DND-41 (cell line): Measurements from ENCODE around the gene FAU.
A peak's percentile ranks its signal among the peaks of the same experiment; 100 is the strongest.

Experiments used
- ATAC-seq: fragments of 200-7000 bp; cut with Tn5 transposase; 3 replicates; pipeline ENCODE4 v1.9.1; 2021; ENCODE audit warnings: low read depth; ENCODE audit not compliant: insufficient read depth
- DNase-seq: peaks from one replicate; pipeline ENCODE4 v3.0.0-alpha.2; 2020
- H2AFZ ChIP-seq: 2 replicates; pipeline ENCODE4 v1.6.0; 2012; ENCODE audit warnings: low read depth, low read length
- H3K27ac ChIP-seq: 2 replicates; pipeline ENCODE4 v1.5.1; 2012; ENCODE audit warnings: low read length, inconsistent platforms
- H3K27me3 ChIP-seq: fragments of 200-600 bp; sonication (generic); 2 replicates; pipeline ENCODE4 v1.6.0; 2012; ENCODE audit warnings: low read length, mild to moderate bottlenecking, inconsistent platforms; ENCODE audit not compliant: insufficient read depth, poor library complexity
- H3K36me3 ChIP-seq: 2 replicates; pipeline ENCODE4 v1.5.1; 2012; ENCODE audit warnings: low read length, inconsistent platforms; ENCODE audit not compliant: insufficient read depth
- H3K4me1 ChIP-seq: 2 replicates; pipeline ENCODE4 v1.5.1; 2012; ENCODE audit warnings: mild to moderate bottlenecking, low read length; ENCODE audit not compliant: insufficient read depth
- H3K4me2 ChIP-seq: 2 replicates; pipeline ENCODE4 v1.6.0; 2012; ENCODE audit warnings: mild to moderate bottlenecking, moderate library complexity, low read length, inconsistent platforms; ENCODE audit not compliant: insufficient read depth
- H3K4me3 ChIP-seq, 2 experiments: fragments of 200-600 bp in 1 of 2; shearing (Covaris generic) in 1 of 2; 2 replicates each; pipeline ENCODE4 v1.5.1; 2012 to 2016; ENCODE audit warnings: inconsistent platforms in 2 of 2, low read length in 2 of 2, mild to moderate bottlenecking in 2 of 2, low read depth in 1 of 2, moderate library complexity in 1 of 2
- H3K79me2 ChIP-seq: 2 replicates; pipeline ENCODE4 v1.6.0; 2012; ENCODE audit warnings: low read length, inconsistent platforms; ENCODE audit not compliant: insufficient read depth
- H3K9ac ChIP-seq: 2 replicates; pipeline ENCODE4 v1.6.0; 2012; ENCODE audit warnings: low read depth, mild to moderate bottlenecking, inconsistent platforms, low read length, moderate library complexity
- H3K9me3 ChIP-seq: 2 replicates; pipeline ENCODE4 v1.5.1; 2012; ENCODE audit warnings: low read length, moderate library complexity, mild to moderate bottlenecking, inconsistent platforms; ENCODE audit not compliant: insufficient read depth, severe bottlenecking
- H4K20me1 ChIP-seq: 2 replicates; pipeline ENCODE4 v1.6.0; 2012; ENCODE audit warnings: low read length; ENCODE audit not compliant: insufficient read depth
- EZH2 ChIP-seq: IDR thresholded peaks from 3 replicates; pipeline ENCODE4 v1.6.1; 2012; ENCODE audit warnings: borderline replicate concordance, low read depth, mild to moderate bottlenecking, moderate library complexity, low read length, inconsistent platforms; ENCODE audit not compliant: severe bottlenecking
- TF ChIP-seq, protein P1 (sequence below): IDR thresholded peaks from 2 replicates; pipeline ENCODE4 v1.5.1; 2012; ENCODE audit warnings: borderline replicate concordance, low read length, moderate library complexity, mild to moderate bottlenecking; ENCODE audit not compliant: poor library complexity, severe bottlenecking; ENCODE audit errors: extremely low read depth

Gene FAU

DNA sequence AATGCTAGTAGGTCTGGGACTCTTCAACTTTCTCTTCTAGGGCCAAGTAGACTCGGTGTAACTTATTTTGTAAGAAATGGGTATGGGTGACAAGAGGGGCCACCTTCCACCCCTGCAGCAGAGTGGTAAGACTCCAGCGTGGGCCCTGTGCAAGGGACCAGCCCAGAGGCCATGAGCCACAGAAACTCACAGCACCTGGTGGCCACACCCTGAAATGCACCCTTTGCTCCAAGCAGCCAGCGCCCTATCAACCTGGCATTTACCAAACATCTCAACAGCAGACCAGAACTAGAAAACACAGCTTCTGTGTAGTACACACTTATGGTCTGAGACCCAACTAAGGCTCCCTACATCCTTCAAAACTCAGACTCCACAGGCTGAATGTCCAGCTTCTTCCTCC is 43.8 kb downstream of the FAU start:
- H3K27me3 ChIP-seq, result no peaks in the 10 kb centered on the region
- ATAC-seq (peak; percentile 83), DNase-seq (peak; percentile 62)
- no peak for TF ChIP-seq EZH2
- TF ChIP-seq, protein P1, sequence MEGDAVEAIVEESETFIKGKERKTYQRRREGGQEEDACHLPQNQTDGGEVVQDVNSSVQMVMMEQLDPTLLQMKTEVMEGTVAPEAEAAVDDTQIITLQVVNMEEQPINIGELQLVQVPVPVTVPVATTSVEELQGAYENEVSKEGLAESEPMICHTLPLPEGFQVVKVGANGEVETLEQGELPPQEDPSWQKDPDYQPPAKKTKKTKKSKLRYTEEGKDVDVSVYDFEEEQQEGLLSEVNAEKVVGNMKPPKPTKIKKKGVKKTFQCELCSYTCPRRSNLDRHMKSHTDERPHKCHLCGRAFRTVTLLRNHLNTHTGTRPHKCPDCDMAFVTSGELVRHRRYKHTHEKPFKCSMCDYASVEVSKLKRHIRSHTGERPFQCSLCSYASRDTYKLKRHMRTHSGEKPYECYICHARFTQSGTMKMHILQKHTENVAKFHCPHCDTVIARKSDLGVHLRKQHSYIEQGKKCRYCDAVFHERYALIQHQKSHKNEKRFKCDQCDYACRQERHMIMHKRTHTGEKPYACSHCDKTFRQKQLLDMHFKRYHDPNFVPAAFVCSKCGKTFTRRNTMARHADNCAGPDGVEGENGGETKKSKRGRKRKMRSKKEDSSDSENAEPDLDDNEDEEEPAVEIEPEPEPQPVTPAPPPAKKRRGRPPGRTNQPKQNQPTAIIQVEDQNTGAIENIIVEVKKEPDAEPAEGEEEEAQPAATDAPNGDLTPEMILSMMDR, result peak; percentile 77
- no peaks in the 10 kb centered on the region for H3K9me3 ChIP-seq
- no peak overlapping the region for H3K27ac ChIP-seq
- no peak overlapping the region for H3K4me3 ChIP-seq
- 0 out of 2 replicates have a peak overlapping the region, but pooled peaks have one; percentile 0 for H3K9ac ChIP-seq
- H3K4me2 ChIP-seq, result peak overlapping the region; percentile 38; the same call in 1 of the 2 replicates
- H3K4me1 ChIP-seq, result peaks cover 53% of the 10 kb centered on the region
- H4K20me1 ChIP-seq, result peaks cover 45% of the 10 kb centered on the region
- H3K36me3 ChIP-seq, result peaks cover 74% of the 10 kb centered on the region
- H3K79me2 ChIP-seq, result peaks cover 54% of the 10 kb centered on the region
- no peak overlapping the region for H2AFZ ChIP-seq

DNA sequence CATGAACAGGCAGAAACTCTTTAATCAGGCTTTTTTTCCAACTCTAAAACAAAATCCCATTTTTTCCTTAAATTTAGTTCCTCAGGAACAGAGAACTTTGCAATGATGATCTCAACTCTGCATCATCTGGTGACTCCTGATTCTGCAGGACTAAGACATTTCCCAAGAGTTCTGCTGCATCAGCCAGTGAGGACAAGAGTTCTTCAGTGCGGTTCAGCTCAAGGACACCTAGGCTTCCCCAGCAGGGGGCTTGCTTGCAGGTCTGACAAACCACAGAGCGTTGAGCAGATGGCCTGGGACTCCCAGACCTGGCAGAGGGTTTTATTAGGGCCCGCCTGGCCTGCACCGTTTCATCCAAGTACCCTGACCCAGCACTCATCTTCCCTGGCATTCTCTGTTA is 44.5 kb downstream of the FAU start:
- peaks cover 47% of the 10 kb centered on the region for H3K79me2 ChIP-seq
- H3K27me3 ChIP-seq, result no peaks in the 10 kb centered on the region
- H3K9ac ChIP-seq, result no peak overlapping the region
- H3K9me3 ChIP-seq, result no peaks in the 10 kb centered on the region
- H3K36me3 ChIP-seq, result peaks cover 67% of the 10 kb centered on the region
- peaks cover 46% of the 10 kb centered on the region for H3K4me1 ChIP-seq
- DNase-seq, result peak; percentile 23
- H4K20me1 ChIP-seq, result peaks cover 45% of the 10 kb centered on the region
- no peak for TF ChIP-seq EZH2
- TF ChIP-seq, protein P1, result peak; percentile 26
- peak; percentile 34; the same call in 1 of the 3 replicates for ATAC-seq
- H2AFZ ChIP-seq, result no peak overlapping the region
- peak overlapping the region; percentile 38 for H3K4me2 ChIP-seq
- no peak overlapping the region for H3K27ac ChIP-seq
- no peak overlapping the region for H3K4me3 ChIP-seq

DNA sequence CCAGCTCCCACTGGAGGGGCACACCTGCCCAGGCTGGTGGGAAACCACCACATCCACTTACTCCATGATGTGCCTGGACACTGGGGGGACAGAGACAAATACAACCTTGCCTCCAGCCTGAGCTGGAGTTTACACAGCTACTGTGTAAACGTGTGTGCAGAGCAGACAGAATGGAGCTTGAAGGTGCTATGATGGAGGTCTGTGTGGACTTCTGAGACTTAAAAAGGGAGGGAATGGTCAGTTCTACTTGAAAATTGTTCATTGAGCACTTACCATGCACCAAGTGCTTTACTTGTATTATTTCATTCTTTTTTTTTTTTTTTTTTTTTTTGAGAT is 49.3 kb downstream of the FAU start:
- Histone ChIP-seq H3K4me1 (peaks cover 4% of the 10 kb centered on the region; the same call in 1 of the 2 replicates), H3K4me3 (no peak overlapping the region), H3K27me3 (no peaks in the 10 kb centered on the region), H3K9me3 (no peaks in the 10 kb centered on the region), H3K9ac (no peak overlapping the region), H3K27ac (no peak overlapping the region), H3K36me3 (peaks cover 19% of the 10 kb centered on the region), H4K20me1 (peaks cover 6% of the 10 kb centered on the region), H3K4me2 (no peak overlapping the region), H3K79me2 (peaks cover 2% of the 10 kb centered on the region), H2AFZ (no peak overlapping the region)
- TF ChIP-seq, protein P1, result no peak
- no peak for TF ChIP-seq EZH2
- DNase-seq, result no peak
- no peak for ATAC-seq
